Activated naive CD4-positive, alpha-beta T cell treated with anti-CD3 and anti-CD28 coated beads, Interleukin-2, amount 50 U/mL, for 16 hours (primary cell): Measurements from ENCODE around the gene ZNF346.

Source experiments
- DNase-seq: peaks from one replicate; pipeline ENCODE4 v3.0.0-alpha.2; 2020

ZNF346 gene

GRCh38 chr5:177124486-177124991 is 102.0 kb downstream of the ZNF346 start:
- no peak for DNase-seq

GRCh38 chr5:177126771-177127170 is 104.3 kb downstream of the ZNF346 start:
- no peak for DNase-seq

- DNase-seq: no peak
Observed at GRCh38 chr5:177128551-177128981, 106.1 kb downstream of the ZNF346 start.

- DNase-seq: no peak
Observed at GRCh38 chr5:177130211-177131018, 107.9 kb downstream of the ZNF346 start.
